GM19324 (cell line): ENCODE measurements around the gene NCKAP5.

Source experiments
- ATAC-seq: cut with Tn5 transposase; IDR thresholded peaks from one replicate; pipeline ENCODE4 v1.9.1; 2021; ENCODE audit warnings: mild to moderate bottlenecking, moderate library complexity; ENCODE audit not compliant: unreplicated experiment, low FRiP score

NCKAP5 gene

DNA sequence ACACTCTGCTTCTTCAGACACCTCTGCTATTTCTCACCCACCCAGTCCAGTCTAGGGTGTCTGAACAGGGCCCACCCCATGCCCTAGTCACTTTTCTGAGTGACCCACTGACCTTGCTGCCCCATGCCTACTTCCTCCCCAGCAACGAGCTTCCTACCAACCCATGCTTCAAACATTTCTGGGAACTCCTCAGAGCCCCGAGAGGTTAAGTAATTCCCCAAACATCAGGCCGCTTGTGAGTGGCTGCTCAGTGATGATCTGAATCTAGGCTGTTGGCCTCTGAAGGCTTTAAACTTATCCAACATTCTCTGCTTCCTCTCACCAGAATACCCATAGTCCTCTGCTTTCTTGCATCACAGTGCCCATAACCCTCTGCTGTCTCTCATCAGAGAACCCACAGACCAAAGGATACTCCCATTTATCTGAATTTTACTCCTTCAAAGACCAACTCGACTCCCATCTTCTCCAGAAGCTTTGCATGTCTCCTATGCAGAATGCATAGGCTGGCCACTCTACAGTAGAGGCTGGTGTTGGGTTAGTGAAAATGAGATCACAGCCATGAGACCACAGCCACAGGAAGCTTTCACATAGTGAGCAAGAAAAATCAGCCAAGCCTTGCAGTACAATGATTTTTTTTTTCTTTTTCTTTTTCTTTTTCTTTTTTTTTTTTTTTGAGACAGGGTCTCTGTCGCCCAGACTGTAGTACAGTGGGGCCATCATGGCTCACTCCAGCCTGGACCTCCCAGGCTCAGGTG lies 588.7 kb downstream of the NCKAP5 start:
- ATAC-seq, result peak; percentile 65

- no peak for ATAC-seq
These were observed 589.4 kb downstream of the NCKAP5 start for GRCh38 chr2:132978840-132979239.

- ATAC-seq, result no peak
These were observed 590.3 kb downstream of the NCKAP5 start for GRCh38 chr2:132977812-132978529.

GRCh38 chr2:132975193-132976105 lies 592.8 kb downstream of the NCKAP5 start:
- no peak for ATAC-seq

GRCh38 chr2:132974467-132975095 lies 593.7 kb downstream of the NCKAP5 start:
- ATAC-seq, result no peak

DNA sequence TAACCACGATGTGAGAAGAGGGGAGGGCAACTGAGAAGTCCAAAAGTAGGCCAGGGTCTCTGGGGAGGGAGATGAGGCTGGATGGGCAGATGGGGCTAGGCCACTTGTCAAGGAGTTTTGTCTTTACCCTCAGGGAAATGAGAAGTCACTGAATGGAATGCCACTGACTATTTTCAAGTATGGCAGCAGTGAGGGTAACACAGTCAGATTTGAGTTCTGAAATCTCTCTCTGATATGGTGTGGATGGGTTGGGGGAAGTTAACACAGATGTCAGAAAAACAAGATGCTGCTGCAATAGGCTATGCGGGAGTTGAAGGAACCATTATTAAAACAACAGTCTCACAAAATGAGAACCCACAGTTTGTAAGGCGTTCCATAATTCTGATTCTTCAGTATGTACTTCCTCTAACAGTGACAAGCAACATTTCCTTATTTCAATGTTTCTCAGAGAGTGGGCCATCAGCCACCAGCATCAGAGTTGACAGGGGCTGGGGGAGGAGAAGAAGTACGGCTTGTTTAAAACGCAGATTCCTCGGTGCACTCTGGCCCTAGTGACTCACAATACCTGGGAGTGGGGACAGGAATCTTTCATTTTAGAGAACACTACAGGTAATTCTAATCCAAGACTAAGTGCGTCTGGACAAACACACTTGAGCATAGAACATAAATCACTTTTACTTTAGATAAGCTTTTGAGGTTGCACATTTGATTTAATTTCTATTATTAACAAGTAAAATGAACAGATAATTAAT lies 596.8 kb downstream of the NCKAP5 start:
- no peak for ATAC-seq

- no peak for ATAC-seq
These were observed 598.8 kb downstream of the NCKAP5 start for GRCh38 chr2:132969371-132969985.

DNA sequence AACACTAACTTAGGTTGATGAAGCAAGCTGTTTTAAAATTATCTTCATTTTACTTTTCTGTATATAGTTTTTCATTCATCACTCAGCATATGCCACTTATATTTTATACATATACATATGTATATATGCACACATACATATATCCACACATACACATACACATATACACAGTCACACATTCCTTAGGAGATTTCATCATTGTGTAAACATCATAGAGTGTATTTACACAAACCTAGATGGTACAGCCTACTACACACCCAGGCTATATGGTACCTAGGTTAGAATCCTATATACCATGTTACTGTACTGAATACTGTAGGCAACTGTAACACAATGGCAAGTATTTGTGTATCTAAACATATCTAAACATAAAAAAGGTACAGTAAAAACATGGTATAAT lies 602.8 kb downstream of the NCKAP5 start:
- ATAC-seq, result no peak

GRCh38 chr2:132963161-132963560 lies 605.1 kb downstream of the NCKAP5 start:
- no peak for ATAC-seq

- ATAC-seq, result no peak
These were observed 609.4 kb downstream of the NCKAP5 start for GRCh38 chr2:132958887-132959286.

DNA sequence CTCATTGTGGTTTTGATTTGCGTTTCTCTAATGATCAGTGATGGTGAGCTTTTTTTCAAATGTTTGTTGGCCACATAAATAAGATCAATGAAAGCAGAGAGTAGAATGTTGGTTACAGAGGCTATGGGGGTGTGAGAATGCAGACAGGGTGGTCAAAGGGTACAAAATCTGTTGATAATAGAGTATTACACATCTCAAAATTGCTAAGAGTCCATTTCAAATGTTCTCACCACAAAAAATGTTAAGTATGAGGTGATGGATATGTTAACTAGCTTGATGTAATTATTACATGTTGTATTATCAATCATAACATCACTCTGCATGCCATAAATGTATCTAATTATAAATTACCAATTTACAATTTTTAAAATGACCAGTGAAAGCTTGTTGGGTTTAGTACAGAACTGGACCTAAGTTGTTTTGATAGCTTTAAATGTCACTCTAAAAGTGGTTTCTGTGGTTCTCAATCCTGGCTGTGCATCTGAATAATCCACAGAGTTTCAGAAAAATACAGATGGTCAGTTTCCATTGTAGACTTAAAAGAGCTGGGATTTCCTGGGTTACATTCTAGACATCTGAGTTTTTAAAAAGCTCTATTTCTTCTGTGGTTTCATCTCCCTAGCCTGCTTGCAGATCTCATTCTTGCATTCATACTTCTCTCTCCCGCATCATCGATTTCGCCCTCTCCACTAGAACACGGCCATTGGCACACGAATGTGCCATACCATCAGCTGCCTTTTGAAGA lies 612.2 kb downstream of the NCKAP5 start:
- ATAC-seq, result no peak

GRCh38 chr2:132953771-132954170 lies 614.5 kb downstream of the NCKAP5 start:
- peak; percentile 87 for ATAC-seq

GRCh38 chr2:132951008-132951714 lies 617.1 kb downstream of the NCKAP5 start:
- ATAC-seq, result no peak

- ATAC-seq, result no peak
These were observed 619.2 kb downstream of the NCKAP5 start for GRCh38 chr2:132949108-132949507.

GRCh38 chr2:132948211-132948610 lies 620.1 kb downstream of the NCKAP5 start:
- ATAC-seq, result no peak

GRCh38 chr2:132943829-132944228 lies 624.4 kb downstream of the NCKAP5 start:
- no peak for ATAC-seq

DNA sequence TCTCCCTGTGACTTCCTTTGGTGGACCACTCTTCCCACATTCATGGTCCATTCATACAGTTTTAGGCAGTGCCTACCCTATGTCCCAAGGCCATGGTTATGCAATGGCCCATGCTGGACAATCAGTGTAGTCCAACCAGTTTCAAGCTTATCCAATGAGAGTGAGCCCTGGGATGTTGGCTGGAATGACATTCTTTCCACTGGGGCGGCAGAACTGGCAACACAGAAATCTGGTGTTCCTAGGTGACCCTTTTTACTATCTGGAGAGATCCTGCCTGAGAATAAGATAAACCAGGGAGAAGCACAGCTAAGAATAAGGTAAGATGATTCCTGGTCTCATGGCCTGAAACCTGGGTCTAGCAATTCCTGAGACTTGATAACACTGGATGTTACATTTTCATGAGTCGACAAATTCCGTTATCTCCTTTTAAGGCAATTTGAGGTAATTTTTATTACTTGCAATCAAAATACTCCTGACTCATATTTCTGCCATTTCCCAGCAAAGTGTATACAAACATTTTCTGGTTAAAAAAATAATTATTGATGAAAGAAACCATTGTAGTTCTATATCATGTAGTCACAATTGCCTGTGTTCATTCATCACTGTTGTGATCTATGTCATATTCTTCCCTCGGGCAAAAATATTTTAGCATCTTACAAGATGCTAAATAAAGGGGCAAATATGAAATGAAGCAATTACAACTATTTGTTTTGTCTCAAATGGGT lies 626.8 kb downstream of the NCKAP5 start:
- ATAC-seq, result no peak
